Activated CD8-positive, alpha-beta memory T cell treated with anti-CD3 and anti-CD28 coated beads for 24 hours (primary cell): ENCODE data around the gene FXYD3.
"Not testable (repeated sequence)": the region's sequence is repeated elsewhere in the genome, so short reads cannot be mapped to it uniquely, and the experiment has no call there.

ENCODE experiments used
- DNase-seq: peaks from one replicate; pipeline ENCODE4 v3.0.0-alpha.2; 2020

FXYD3 gene

GRCh38 chr19:35126624-35126959 is 11.0 kb downstream of the FXYD3 start:
- DNase-seq: no peak

- no peak for DNase-seq
Observed at GRCh38 chr19:35127871-35128270, 12.2 kb downstream of the FXYD3 start.

GRCh38 chr19:35128398-35129057 is 12.9 kb downstream of the FXYD3 start:
- no peak for DNase-seq

DNA sequence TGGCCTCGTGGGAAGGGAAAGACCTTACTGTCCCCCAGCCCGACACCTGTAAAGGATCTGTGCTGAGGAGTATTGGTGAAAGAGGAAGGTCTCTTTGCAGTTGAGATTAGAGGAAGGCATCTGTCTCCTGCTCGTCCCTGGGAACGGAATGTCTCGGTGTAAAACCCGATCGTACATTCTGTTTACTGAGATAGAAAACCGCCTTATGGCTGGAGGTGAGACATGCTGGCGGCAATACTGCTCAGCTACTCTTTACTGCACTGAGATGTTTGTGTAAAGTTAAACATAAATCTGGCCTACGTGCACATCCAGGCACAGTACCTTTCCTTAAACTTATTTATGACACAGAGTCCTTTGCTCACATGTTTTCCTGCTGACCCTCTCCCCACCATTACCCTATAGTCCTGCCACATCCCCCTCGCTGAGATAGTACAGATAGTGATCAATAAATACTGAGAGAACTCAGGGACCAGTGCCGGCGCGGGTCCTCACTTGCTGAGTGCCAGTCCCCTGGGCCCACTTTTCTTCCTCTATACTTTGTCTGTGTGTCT is 14.2 kb downstream of the FXYD3 start:
- DNase-seq: not testable (repeated sequence)

DNA sequence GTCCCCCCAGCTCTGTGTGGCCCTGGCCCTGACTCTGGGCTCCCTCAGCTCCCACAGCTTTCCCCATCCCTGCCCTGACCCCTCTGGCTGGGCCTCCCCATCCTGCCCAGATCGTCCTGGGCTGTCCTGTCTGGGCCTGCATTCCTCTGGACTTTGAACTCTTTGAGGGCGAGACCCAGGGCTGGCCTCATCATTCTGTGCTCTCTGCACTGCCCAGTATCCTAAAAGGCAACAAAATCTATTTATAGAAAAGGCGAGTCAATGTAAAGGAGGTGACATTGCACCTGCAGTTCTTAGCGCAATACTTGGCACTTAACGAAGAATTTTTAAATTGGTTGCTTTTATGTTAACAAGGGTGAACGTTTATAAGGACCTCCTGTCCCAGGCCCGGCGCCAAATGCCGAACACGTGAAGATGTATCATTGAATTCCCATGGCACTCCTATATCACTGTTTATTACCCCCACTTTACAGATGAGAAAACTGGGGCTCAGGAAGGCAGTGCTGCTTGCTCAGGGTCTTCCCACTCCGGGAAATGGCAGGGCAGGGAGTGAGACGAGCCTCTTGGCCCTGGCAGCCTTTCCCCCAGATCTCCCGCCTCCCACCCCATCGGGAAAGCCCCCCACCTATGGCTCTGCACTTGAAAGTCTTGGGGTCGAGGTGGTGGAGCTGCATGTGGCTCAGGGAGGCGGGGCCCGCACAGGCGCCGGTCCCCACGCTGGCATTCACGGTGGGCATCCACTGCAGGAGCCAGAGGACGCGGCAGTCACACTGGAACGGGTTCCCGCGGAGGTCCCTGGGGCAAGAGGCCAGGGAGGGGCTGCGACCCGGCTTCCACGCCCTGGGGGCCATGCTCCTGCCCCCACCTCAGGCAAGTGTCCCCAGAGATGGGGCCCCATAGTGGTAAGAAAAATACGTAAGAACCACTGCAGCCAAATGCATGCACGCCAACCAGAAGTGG is 15.4 kb downstream of the FXYD3 start:
- DNase-seq: no peak

GRCh38 chr19:35132254-35132653 is 16.6 kb downstream of the FXYD3 start:
- no peak for DNase-seq

- no peak for DNase-seq
Observed at GRCh38 chr19:35133826-35134225, 18.2 kb downstream of the FXYD3 start.

GRCh38 chr19:35134601-35135242 is 19.1 kb downstream of the FXYD3 start, which contains the start of gene LGI4:
Gene LGI4 (minus strand): TSS chr19:35135059. CDS start chr19:35134680, 379 bp downstream.
- DNase-seq: no peak

- DNase-seq: peak; percentile 83
Observed at GRCh38 chr19:35135389-35135909, 19.8 kb downstream of the FXYD3 start.

DNA sequence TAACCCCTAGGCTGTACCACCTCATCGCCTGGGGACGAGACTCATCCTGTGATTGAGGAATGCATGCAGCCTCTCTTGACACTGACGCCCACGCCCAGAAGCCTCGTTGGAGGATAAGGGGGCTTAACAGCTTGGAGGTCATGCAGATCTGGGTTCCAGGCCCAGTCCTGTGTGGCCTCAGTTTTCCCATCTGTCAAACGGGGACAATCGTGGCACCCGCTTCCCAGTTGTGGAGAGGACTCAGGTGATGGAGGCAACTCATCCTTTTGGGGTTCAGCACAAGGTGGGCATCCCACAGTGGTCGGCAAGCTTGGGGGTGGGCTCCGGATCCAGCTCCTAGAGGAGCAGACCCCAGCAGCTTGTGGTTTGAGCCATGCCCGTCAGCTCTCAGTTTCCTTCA is 20.6 kb downstream of the FXYD3 start:
- no peak for DNase-seq

- DNase-seq: no peak
Observed at GRCh38 chr19:35136977-35137702, 21.5 kb downstream of the FXYD3 start.

- no peak for DNase-seq
Observed at GRCh38 chr19:35138305-35138892, 22.8 kb downstream of the FXYD3 start, which contains the start of gene FXYD1. Gene FXYD1 (plus strand): TSS chr19:35138824. CDS start chr19:35140080, 1,256 bp downstream.

DNA sequence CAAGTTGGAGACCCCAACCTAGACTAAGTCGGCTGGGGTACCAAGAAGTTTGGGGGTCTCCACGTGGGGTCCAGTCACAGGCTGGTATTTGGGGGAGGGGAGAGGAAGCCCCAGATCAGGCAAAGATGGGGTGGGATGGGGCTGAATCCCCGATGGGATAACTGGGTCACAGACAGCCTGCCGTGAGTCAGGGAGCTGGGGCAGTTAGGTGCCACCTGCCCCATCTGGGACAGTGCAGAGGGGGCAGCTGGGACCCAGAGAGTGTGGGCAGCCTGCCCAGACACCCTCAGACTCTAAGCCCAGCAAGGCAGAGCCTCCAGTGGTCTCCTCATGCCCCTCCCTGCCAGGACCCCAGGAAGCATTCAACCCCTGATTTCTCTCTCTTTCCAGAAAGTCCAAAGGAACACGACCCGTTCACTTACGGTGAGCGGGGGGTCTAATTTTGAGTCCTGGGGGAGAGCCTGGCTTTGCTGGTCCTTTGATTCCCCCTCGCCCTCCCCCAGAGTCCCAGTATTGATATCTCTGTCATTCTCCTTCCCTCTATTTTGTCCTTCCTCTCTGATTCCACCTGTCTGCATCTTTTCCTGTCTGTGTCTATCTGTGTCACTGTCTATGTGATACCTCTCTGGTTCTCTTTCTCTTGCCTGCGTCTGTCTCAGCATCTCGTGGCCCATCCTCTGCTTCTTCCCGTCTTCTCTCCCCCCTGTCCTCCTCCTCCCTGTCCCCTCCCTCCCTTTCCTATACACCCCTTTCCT is 24.8 kb downstream of the FXYD3 start:
- no peak for DNase-seq

DNA sequence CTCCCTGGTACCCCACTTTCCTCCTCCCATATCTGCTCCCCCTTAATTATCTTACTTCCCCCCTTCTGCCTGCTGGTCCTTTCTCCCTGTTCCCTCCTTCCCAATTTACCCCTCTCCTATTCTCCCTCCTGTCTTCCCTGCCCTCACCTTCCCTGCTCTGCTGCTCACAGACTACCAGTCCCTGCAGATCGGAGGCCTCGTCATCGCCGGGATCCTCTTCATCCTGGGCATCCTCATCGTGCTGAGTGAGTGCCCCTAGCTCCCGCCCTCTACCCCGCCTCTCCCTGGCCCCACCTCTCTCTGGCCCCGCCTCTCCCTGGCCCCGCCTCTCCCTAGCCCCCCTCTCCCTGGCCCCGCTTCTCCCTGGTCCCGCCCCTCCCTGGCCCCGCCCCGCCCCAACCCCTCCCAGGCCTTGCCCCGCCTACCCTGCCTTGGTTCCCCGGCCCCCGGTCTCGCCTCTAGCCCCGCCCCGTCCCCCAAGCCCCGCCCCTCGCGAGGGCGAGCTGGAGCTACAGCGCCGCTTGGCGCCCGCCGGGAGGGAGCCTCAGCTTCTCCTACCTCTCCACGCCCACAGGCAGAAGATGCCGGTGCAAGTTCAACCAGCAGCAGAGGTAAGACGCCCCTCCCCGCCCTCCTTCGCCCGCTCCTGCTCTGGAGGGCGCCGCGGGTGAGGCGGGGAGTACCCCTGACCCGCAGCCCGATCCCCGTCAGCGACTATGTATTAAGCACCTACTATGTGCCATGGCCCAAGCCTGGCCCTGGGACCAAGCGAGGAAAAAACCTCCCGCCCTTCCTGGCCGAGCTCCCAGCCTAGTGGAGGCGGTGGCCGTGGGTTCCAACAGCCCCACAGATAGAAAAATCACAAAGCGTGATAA is 25.6 kb downstream of the FXYD3 start:
- DNase-seq: peak; percentile 98

GRCh38 chr19:35141837-35142605 is 26.4 kb downstream of the FXYD3 start:
- no peak for DNase-seq

GRCh38 chr19:35142606-35143230 is 27.1 kb downstream of the FXYD3 start:
- DNase-seq: peak; percentile 87

DNA sequence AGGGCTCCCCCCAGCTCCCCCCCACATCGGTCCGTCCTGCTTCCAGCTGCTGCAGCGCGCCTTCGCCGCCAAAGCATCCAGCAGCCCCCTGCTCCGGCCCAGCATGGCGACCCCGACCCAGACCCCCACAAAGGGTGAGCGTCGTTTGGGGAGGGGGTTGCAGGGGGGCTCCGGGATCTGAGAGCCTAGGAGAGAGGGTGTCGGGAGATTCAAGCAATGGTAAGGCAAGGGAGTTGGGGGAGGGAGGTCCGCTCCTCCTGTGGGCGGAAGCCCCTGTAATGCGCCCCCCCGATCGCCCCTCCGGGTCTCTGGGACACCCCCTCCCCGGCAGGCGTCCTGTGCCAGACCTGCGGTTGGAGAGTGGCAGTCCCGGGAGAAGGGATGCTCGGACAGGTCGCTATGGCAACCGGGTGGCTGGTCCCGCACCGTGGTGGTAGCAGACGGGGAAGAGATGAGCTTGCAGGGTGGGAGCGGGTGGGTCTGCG is 27.6 kb downstream of the FXYD3 start, which contains the start of gene FXYD7:
Gene FXYD7 (plus strand): TSS at position 25 of the 485 bp plus-strand sequence. CDS start 79 bp downstream, at position 104.
- peak; percentile 63 for DNase-seq

DNA sequence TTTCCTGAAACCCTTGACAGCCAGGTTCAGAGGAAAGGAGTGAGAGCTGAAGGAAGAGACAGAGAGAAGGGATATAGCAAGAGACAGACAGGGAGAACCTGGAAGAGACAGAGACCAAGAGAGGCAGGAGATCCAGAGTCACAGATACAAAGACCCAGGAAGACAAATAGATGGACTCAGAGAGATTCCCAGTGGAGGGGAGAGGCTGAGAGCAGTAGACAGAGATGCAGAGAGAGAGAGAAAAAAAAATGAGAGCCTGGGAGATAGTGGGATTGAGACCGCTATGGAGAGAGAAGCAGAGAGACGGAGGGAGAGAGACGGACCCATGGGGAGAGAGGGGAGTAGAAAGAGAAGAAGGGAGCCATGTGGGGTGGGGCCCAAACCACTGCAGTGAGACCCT is 28.2 kb downstream of the FXYD3 start:
- no peak for DNase-seq
